A549 (cell line): ENCODE results near the gene KIF20B. TPM values are rescaled to one million over a fixed set of nuclear protein-coding genes. Genes with fewer than 3 reads are reported as not detected.

ENCODE experiments used
- ATAC-seq, 2 experiments: fragments of 200-7000 bp in 1 of 2; fragments of >200 bp in 1 of 2; cut with Nextera tagmentation in 1 of 2; cut with Tn5 transposase in 1 of 2; 3 replicates each; pipeline versions ENCODE4 v1.8.0 to v1.9.1; 2018 to 2020; ENCODE audit warnings: mild to moderate bottlenecking in 1 of 2, moderate library complexity in 1 of 2
- CTCF ChIA-PET: fragments of 300-600 bp; sonication (Branson Sonifier 250); formaldehyde crosslinking; extraction: SDS; loops from one replicate; lab custom pipeline; 2021; ENCODE audit warnings: antibody characterized with exemption, inconsistent platforms; lab: Yijun Ruan, JAX
- POLR2A ChIA-PET: fragments of 350-600 bp; formaldehyde crosslinking; extraction: SDS; loops from one replicate; lab custom pipeline; 2021; ENCODE audit warnings: antibody characterized with exemption, inconsistent platforms; lab: Yijun Ruan, JAX
- DNase-seq, 2 experiments: peaks; one replicate each; pipeline versions ENCODE4 v3.0.0 to v3.0.0-alpha.2; 2011 to 2016; ENCODE audit warnings: low read depth in 1 of 2, low spot score in 1 of 2
- FAIRE-seq: peaks from 2 replicates; lab custom pipeline; 2011; peaks lifted over from hg19 to GRCh38; lab: Jason Lieb, UNC
- H3K27ac ChIP-seq, 2 experiments: fragments of >200 bp; sonication (Bioruptor Twin); formaldehyde crosslinking; 3 replicates each; pipeline ENCODE4 v1.5.1; 2016 to 2017
- H3K4me1 ChIP-seq: fragments of >200 bp; sonication (Bioruptor Twin); formaldehyde crosslinking; 3 replicates; pipeline ENCODE4 v1.6.1; 2016
- H3K4me2 ChIP-seq: fragments of >200 bp; sonication (Bioruptor Twin); formaldehyde crosslinking; 3 replicates; pipeline ENCODE4 v1.6.1; 2016
- H3K4me3 ChIP-seq: fragments of >200 bp; sonication (Bioruptor Twin); formaldehyde crosslinking; 3 replicates; pipeline ENCODE4 v1.5.1; 2016
- H3K9me3 ChIP-seq: fragments of >200 bp; sonication (Bioruptor Twin); formaldehyde crosslinking; 3 replicates; pipeline ENCODE4 v1.6.1; 2016
- BHLHE40 ChIP-seq: IDR thresholded peaks from 2 replicates; pipeline ENCODE4 v1.6.1; 2012; ENCODE audit warnings: low read depth, low read length, inconsistent platforms
- CBX8 ChIP-seq: fragments of 200-600 bp; sonication (generic); IDR thresholded peaks from 2 replicates; pipeline ENCODE4 v1.6.1; 2016
- CHD2 ChIP-seq: fragments of 150-350 bp; IDR thresholded peaks from 2 replicates; pipeline ENCODE4 v1.6.1; 2014; ENCODE audit warnings: low read length; ENCODE audit not compliant: partially characterized antibody
- CTCF ChIP-seq: fragments of >200 bp; sonication (Bioruptor Twin); formaldehyde crosslinking; IDR thresholded peaks from 3 replicates; pipeline ENCODE4 v1.5.1; 2016
- E2F6 ChIP-seq: IDR thresholded peaks from 2 replicates; pipeline ENCODE4 v1.6.1; 2012; ENCODE audit warnings: low read depth, borderline replicate concordance
- FOSB ChIP-seq: fragments of 250-450 bp; sonication (Bioruptor Pico); IDR thresholded peaks from 2 replicates; pipeline ENCODE4 v1.5.0; 2020; ENCODE audit warnings: mild to moderate bottlenecking, moderate library complexity
- GATA3 ChIP-seq: IDR thresholded peaks from 2 replicates; pipeline ENCODE4 v1.6.1; 2012; ENCODE audit warnings: borderline replicate concordance
- HDAC2 ChIP-seq: fragments of 200-600 bp; sonication (generic); IDR thresholded peaks from 2 replicates; pipeline ENCODE4 v1.6.1; 2016
- HOXA7 ChIP-seq: fragments of 250-450 bp; sonication (Bioruptor Pico); IDR thresholded peaks from 2 replicates; pipeline ENCODE4 v1.5.0; 2020; ENCODE audit warnings: mild to moderate bottlenecking, moderate library complexity
- HOXB13 ChIP-seq: fragments of 250-450 bp; sonication (Bioruptor Pico); IDR thresholded peaks from 2 replicates; pipeline ENCODE4 v1.5.0; 2020; ENCODE audit warnings: low read depth, mild to moderate bottlenecking, moderate library complexity
- JUNB ChIP-seq: fragments of >200 bp; sonication (Bioruptor Twin); formaldehyde crosslinking; IDR thresholded peaks from 2 replicates; pipeline ENCODE4 v1.6.1; 2016
- KDM1A ChIP-seq: fragments of 200-600 bp; sonication (generic); IDR thresholded peaks from 2 replicates; pipeline ENCODE4 v1.6.1; 2016; ENCODE audit warnings: low read depth, mild to moderate bottlenecking
- MYC ChIP-seq: IDR thresholded peaks from 2 replicates; pipeline ENCODE4 v1.6.1; 2012; ENCODE audit warnings: mild to moderate bottlenecking, inconsistent platforms, low read length, improper control_type of control experiment, borderline replicate concordance
- NFE2L2 ChIP-seq: fragments of 150-350 bp; conservative IDR thresholded peaks from 2 replicates; pipeline ENCODE4 v1.6.1; 2014; ENCODE audit warnings: low read length
- NPAS2 ChIP-seq: fragments of 250-450 bp; sonication (Bioruptor Pico); IDR thresholded peaks from 2 replicates; pipeline ENCODE4 v1.8.0; 2022; ENCODE audit warnings: mild to moderate bottlenecking, moderate library complexity, borderline replicate concordance
- NR3C1 ChIP-seq: fragments of >200 bp; sonication (Bioruptor Twin); formaldehyde crosslinking; IDR thresholded peaks from 3 replicates; pipeline ENCODE4 v1.6.1; 2017
- PBX3 ChIP-seq: IDR thresholded peaks from 2 replicates; pipeline ENCODE4 v1.6.1; 2012
- POLR2A ChIP-seq: IDR thresholded peaks from 2 replicates; pipeline ENCODE4 v1.6.1; 2012; ENCODE audit warnings: mild to moderate bottlenecking, low read length
- RARB ChIP-seq: fragments of 250-450 bp; sonication (Bioruptor Pico); IDR thresholded peaks from 2 replicates; pipeline ENCODE4 v1.8.0; 2021; ENCODE audit warnings: mild to moderate bottlenecking, moderate library complexity
- REST ChIP-seq: fragments of 200-600 bp; sonication (generic); IDR thresholded peaks from 2 replicates; pipeline ENCODE4 v1.6.1; 2016; ENCODE audit warnings: antibody characterized with exemption, mild to moderate bottlenecking, moderate library complexity
- RFX5 ChIP-seq: fragments of 450-650 bp; IDR thresholded peaks from 2 replicates; pipeline ENCODE4 v1.7.1; 2014; ENCODE audit warnings: antibody characterized with exemption, mild to moderate bottlenecking, moderate library complexity
- SMC3 ChIP-seq: fragments of >200 bp; sonication (Bioruptor Twin); formaldehyde crosslinking; IDR thresholded peaks from 3 replicates; pipeline ENCODE4 v1.6.1; 2018; ENCODE audit warnings: inconsistent platforms
- SREBF2 ChIP-seq: fragments of 450-650 bp; IDR thresholded peaks from 2 replicates; pipeline ENCODE4 v1.6.1; 2014; ENCODE audit warnings: mild to moderate bottlenecking, moderate library complexity
- WGBS: methylation state at CpG from one replicate; pipeline ENCODE4 v1.1.6; 2017; ENCODE audit errors: missing lambda C conversion rate; 5-methylcytosine and 5-hydroxymethylcytosine counted together
- polyA plus RNA-seq, 4 experiments: library from polyadenylated mRNA; depleted of rRNA in 3 of 4; stranded (reverse); fragments of >200 nt; fragmentation: RNase III in 1 of 4; extraction: RNeasy Plus Mini Kit Qiagen cat#74134 plus additional on column Dnase treatment in 1 of 4; gene quantifications; 2 replicates in 3 of 4; 3 replicates in 1 of 4; pipeline ENCODE4 v1.2.3, GENCODE V29; 2011 to 2017
- TF ChIP-seq, protein P1 (sequence below): fragments of >200 bp; sonication (Bioruptor Twin); formaldehyde crosslinking; IDR thresholded peaks from 3 replicates; pipeline ENCODE4 v1.6.1; 2016
- TF ChIP-seq, protein P2 (sequence below): IDR thresholded peaks from 2 replicates; pipeline ENCODE4 v1.6.1; 2012

The KIF20B gene
- polyA plus RNA-seq, 2 of the 4 experiments (the other 2 are of a cell fraction) = 12.6 to 14.8 TPM

- 47% methylated on average over 6 of the region's 6 CpGs for WGBS
- Histone ChIP-seq H3K4me3 (no peak overlapping the region), H3K4me2 (no peak overlapping the region)
- no peak for FAIRE-seq
- no peak for DNase-seq
- CTCF ChIA-PET = no interaction called here
- TF ChIP-seq REST (no peak), KDM1A (no peak), BHLHE40 (no peak), HOXB13 (no peak), JUNB (no peak), MYC (no peak), NFE2L2 (no peak)
- TF ChIP-seq, all 56 proteins: peak for 0
- Histone ChIP-seq H3K27ac (no peak overlapping the region), H3K9me3 (no peaks in the 10 kb centered on the region; the same call in 2 of the 3 replicates), H3K4me1 (no peaks in the 10 kb centered on the region)
- ATAC-seq = no peak
- POLR2A ChIA-PET = interaction anchor here (1.2 kb wide), 1 partner anchor 10 kb away, joined by 4 read pairs; no protein-coding TSS in a partner anchor
Measured at GRCh38 chr10:89653410-89653869, 48.0 kb upstream of the KIF20B start.

DNA sequence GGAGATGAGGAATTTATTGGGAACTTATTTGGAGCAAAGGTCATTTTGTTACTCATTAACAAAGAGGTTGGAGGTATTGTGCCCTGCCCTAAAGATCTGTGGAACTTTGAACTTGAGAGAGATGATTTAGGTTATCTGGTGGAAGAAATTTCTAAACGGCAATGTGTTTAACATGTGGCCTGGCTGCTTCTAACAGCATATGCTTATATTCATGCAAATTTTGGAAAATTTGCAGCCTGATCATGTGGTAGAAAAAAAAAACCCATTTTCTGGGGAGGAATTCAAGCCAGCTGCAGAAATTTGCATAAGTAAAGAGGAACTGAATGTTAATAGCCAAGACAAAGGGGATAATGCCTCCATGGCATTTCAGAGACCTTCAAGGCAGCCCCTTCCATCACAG is 45.7 kb upstream of the KIF20B start:
- POLR2A ChIA-PET = no interaction called here
- no peak for DNase-seq

More for the DNA sequence above, 45.7 kb upstream of the KIF20B start:
- FAIRE-seq (no peak), ATAC-seq (no peak)
- WGBS = 67% methylated on average over 1 of the region's 1 CpG
- TF ChIP-seq E2F6 (no peak), RARB (no peak), CHD2 (no peak), RFX5 (no peak), NR3C1 (no peak), POLR2A (no peak), HOXA7 (CRISPR knock-in tag) (no peak), SMC3 (no peak), SREBF2 (no peak), CBX8 (no peak), NPAS2 (CRISPR knock-in tag) (no peak), HDAC2 (no peak), FOSB (CRISPR knock-in tag) (no peak), PBX3 (no peak), CTCF (no peak), GATA3 (no peak)
- TF ChIP-seq, protein P1, sequence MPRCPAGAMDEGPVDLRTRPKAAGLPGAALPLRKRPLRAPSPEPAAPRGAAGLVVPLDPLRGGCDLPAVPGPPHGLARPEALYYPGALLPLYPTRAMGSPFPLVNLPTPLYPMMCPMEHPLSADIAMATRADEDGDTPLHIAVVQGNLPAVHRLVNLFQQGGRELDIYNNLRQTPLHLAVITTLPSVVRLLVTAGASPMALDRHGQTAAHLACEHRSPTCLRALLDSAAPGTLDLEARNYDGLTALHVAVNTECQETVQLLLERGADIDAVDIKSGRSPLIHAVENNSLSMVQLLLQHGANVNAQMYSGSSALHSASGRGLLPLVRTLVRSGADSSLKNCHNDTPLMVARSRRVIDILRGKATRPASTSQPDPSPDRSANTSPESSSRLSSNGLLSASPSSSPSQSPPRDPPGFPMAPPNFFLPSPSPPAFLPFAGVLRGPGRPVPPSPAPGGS = no peak
- TF ChIP-seq, protein P2, sequence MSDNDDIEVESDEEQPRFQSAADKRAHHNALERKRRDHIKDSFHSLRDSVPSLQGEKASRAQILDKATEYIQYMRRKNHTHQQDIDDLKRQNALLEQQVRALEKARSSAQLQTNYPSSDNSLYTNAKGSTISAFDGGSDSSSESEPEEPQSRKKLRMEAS = no peak
- H3K27ac ChIP-seq = no peak overlapping the region
- H3K4me1 ChIP-seq = no peaks in the 10 kb centered on the region
- no peaks in the 10 kb centered on the region for H3K9me3 ChIP-seq
- no peak overlapping the region for H3K4me3 ChIP-seq
- no peak overlapping the region for H3K4me2 ChIP-seq
- CTCF ChIA-PET = interaction anchor here (0.6 kb wide), 1 partner anchor 76 kb away, joined by 3 read pairs; no protein-coding TSS in a partner anchor
